Measurements from ENCODE around the gene TNFRSF17. TPM values are rescaled to one million over a fixed set of nuclear protein-coding genes. Genes with fewer than 3 reads are reported as not detected.

Gene TNFRSF17
- total and polyA plus RNA-seq, 10 of the 15 experiments (the other 5 are each of a cell fraction or from before 2014, with no cell fraction given), result 106 to 461 (median 179) TPM

DNA sequence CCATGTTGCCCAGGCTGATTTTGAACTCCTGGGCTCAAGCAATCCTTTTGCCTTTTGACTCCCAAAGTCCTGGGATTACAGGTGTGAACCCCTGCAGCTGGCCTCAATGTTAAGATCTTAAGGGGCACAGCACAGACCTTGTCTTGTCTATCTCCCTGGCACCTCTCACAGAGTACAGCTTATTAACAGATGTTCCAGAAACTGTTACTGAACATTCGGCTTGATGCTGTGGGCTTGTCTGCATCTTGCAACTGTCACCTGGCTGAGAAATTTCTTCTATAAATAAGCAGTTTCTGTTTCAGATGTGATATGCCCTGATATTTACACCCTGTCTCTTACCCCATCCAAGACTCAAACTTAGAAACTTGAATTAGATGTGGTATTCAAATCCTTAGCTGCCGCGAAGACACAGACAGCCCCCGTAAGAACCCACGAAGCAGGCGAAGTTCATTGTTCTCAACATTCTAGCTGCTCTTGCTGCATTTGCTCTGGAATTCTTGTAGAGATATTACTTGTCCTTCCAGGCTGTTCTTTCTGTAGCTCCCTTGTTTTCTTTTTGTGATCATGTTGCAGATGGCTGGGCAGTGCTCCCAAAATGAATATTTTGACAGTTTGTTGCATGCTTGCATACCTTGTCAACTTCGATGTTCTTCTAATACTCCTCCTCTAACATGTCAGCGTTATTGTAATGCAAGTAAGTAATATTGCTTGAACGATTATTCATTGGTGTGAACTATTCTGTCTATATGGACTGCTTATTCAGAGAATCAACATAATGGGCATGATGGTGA, at the start of gene TNFRSF17 (continued):
- TF ChIP-seq, protein P1, sequence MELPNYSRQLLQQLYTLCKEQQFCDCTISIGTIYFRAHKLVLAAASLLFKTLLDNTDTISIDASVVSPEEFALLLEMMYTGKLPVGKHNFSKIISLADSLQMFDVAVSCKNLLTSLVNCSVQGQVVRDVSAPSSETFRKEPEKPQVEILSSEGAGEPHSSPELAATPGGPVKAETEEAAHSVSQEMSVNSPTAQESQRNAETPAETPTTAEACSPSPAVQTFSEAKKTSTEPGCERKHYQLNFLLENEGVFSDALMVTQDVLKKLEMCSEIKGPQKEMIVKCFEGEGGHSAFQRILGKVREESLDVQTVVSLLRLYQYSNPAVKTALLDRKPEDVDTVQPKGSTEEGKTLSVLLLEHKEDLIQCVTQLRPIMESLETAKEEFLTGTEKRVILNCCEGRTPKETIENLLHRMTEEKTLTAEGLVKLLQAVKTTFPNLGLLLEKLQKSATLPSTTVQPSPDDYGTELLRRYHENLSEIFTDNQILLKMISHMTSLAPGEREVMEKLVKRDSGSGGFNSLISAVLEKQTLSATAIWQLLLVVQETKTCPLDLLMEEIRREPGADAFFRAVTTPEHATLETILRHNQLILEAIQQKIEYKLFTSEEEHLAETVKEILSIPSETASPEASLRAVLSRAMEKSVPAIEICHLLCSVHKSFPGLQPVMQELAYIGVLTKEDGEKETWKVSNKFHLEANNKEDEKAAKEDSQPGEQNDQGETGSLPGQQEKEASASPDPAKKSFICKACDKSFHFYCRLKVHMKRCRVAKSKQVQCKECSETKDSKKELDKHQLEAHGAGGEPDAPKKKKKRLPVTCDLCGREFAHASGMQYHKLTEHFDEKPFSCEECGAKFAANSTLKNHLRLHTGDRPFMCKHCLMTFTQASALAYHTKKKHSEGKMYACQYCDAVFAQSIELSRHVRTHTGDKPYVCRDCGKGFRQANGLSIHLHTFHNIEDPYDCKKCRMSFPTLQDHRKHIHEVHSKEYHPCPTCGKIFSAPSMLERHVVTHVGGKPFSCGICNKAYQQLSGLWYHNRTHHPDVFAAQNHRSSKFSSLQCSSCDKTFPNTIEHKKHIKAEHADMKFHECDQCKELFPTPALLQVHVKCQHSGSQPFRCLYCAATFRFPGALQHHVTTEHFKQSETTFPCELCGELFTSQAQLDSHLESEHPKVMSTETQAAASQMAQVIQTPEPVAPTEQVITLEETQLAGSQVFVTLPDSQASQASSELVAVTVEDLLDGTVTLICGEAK (IDR thresholded peaks at IDR 0.05; ENCODE audit: borderline replicate concordance), result 0 out of 2 replicates have a peak, but pooled peaks have one; percentile 8
- TF ChIP-seq POU2F2 (IDR thresholded peaks at IDR 0.05; ENCODE audit: borderline replicate concordance, low read depth, low read length) (peak; percentile 95), DPF2 (IDR thresholded peaks at IDR 0.05) (peak; percentile 79; the same call in 1 of the 2 replicates), BMI1 (IDR thresholded peaks at IDR 0.05; ENCODE audit: borderline replicate concordance) (0 out of 2 replicates have a peak, but pooled peaks have one; percentile 11), KDM1A (IDR thresholded peaks at IDR 0.05; ENCODE audit: borderline replicate concordance) (no peak), NFYA (IDR thresholded peaks at IDR 0.05; ENCODE audit: borderline replicate concordance, low read depth, low read length) (no peak), POLR2AphosphoS5 (IDR thresholded peaks at IDR 0.05; ENCODE audit: low read length) (peak; percentile 89), MLLT1 (IDR thresholded peaks at IDR 0.05) (peak; percentile 70; the same call in 1 of the 2 replicates), RAD51 (IDR thresholded peaks at IDR 0.05) (peak; percentile 50; the same call in 1 of the 2 replicates)
- TF ChIP-seq, protein P2, sequence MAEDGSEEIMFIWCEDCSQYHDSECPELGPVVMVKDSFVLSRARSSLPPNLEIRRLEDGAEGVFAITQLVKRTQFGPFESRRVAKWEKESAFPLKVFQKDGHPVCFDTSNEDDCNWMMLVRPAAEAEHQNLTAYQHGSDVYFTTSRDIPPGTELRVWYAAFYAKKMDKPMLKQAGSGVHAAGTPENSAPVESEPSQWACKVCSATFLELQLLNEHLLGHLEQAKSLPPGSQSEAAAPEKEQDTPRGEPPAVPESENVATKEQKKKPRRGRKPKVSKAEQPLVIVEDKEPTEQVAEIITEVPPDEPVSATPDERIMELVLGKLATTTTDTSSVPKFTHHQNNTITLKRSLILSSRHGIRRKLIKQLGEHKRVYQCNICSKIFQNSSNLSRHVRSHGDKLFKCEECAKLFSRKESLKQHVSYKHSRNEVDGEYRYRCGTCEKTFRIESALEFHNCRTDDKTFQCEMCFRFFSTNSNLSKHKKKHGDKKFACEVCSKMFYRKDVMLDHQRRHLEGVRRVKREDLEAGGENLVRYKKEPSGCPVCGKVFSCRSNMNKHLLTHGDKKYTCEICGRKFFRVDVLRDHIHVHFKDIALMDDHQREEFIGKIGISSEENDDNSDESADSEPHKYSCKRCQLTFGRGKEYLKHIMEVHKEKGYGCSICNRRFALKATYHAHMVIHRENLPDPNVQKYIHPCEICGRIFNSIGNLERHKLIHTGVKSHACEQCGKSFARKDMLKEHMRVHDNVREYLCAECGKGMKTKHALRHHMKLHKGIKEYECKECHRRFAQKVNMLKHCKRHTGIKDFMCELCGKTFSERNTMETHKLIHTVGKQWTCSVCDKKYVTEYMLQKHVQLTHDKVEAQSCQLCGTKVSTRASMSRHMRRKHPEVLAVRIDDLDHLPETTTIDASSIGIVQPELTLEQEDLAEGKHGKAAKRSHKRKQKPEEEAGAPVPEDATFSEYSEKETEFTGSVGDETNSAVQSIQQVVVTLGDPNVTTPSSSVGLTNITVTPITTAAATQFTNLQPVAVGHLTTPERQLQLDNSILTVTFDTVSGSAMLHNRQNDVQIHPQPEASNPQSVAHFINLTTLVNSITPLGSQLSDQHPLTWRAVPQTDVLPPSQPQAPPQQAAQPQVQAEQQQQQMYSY (CRISPR knock-in tag; IDR thresholded peaks at IDR 0.05), result no peak
- TF ChIP-seq, protein P3, sequence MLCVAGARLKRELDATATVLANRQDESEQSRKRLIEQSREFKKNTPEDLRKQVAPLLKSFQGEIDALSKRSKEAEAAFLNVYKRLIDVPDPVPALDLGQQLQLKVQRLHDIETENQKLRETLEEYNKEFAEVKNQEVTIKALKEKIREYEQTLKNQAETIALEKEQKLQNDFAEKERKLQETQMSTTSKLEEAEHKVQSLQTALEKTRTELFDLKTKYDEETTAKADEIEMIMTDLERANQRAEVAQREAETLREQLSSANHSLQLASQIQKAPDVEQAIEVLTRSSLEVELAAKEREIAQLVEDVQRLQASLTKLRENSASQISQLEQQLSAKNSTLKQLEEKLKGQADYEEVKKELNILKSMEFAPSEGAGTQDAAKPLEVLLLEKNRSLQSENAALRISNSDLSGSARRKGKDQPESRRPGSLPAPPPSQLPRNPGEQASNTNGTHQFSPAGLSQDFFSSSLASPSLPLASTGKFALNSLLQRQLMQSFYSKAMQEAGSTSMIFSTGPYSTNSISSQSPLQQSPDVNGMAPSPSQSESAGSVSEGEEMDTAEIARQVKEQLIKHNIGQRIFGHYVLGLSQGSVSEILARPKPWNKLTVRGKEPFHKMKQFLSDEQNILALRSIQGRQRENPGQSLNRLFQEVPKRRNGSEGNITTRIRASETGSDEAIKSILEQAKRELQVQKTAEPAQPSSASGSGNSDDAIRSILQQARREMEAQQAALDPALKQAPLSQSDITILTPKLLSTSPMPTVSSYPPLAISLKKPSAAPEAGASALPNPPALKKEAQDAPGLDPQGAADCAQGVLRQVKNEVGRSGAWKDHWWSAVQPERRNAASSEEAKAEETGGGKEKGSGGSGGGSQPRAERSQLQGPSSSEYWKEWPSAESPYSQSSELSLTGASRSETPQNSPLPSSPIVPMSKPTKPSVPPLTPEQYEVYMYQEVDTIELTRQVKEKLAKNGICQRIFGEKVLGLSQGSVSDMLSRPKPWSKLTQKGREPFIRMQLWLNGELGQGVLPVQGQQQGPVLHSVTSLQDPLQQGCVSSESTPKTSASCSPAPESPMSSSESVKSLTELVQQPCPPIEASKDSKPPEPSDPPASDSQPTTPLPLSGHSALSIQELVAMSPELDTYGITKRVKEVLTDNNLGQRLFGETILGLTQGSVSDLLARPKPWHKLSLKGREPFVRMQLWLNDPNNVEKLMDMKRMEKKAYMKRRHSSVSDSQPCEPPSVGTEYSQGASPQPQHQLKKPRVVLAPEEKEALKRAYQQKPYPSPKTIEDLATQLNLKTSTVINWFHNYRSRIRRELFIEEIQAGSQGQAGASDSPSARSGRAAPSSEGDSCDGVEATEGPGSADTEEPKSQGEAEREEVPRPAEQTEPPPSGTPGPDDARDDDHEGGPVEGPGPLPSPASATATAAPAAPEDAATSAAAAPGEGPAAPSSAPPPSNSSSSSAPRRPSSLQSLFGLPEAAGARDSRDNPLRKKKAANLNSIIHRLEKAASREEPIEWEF (IDR thresholded peaks at IDR 0.05; ENCODE audit: insufficient replicate concordance, low read depth, low read length), result no peak
